D721Med (cell line): ENCODE data around the gene ZFYVE19.

Source experiments
- DNase-seq: peaks from one replicate; pipeline ENCODE4 v3.0.0; 2011; ENCODE audit warnings: low spot score; ENCODE audit not compliant: insufficient read length
- FAIRE-seq: peaks from 2 replicates; lab custom pipeline; 2011; peaks lifted over from hg19 to GRCh38; lab: Jason Lieb, UNC
- CTCF ChIP-seq: IDR thresholded peaks from 2 replicates; pipeline ENCODE4 v1.5.1; 2012; ENCODE audit warnings: mild to moderate bottlenecking, control low read depth; ENCODE audit not compliant: insufficient read depth; ENCODE audit errors: missing control alignments

The ZFYVE19 gene

GRCh38 chr15:40821195-40821594, 14.3 kb downstream of the ZFYVE19 start:
- FAIRE-seq = no peak
- no peak for TF ChIP-seq CTCF

GRCh38 chr15:40823572-40824343, 16.9 kb downstream of the ZFYVE19 start:
- TF ChIP-seq CTCF = no peak
- no peak for FAIRE-seq
- DNase-seq = no peak

More at GRCh38 chr15:40821195-40821594, 14.3 kb downstream of the ZFYVE19 start:
- DNase-seq = no peak

- FAIRE-seq (no peak), DNase-seq (no peak)
- TF ChIP-seq CTCF = no peak
These were observed 19.0 kb downstream of the ZFYVE19 start for GRCh38 chr15:40825661-40826422.

GRCh38 chr15:40826423-40827075, 19.7 kb downstream of the ZFYVE19 start:
- FAIRE-seq = no peak
- no peak for TF ChIP-seq CTCF
- no peak for DNase-seq

GRCh38 chr15:40828447-40829036, 21.7 kb downstream of the ZFYVE19 start, which contains the start of gene PPP1R14D:
Gene PPP1R14D, minus strand, starts transcription at chr15:40828708. Its CDS starts 67 bp downstream, at chr15:40828641.
- no peak for DNase-seq
- FAIRE-seq = no peak
- no peak for TF ChIP-seq CTCF

GRCh38 chr15:40829115-40829514, 22.2 kb downstream of the ZFYVE19 start:
- FAIRE-seq (no peak), DNase-seq (no peak)
- TF ChIP-seq CTCF = no peak
